Naive B cell (primary cell): ENCODE data around the gene IFNA16. TPM values are rescaled to one million over a fixed set of nuclear protein-coding genes. Genes with fewer than 3 reads are reported as not detected.
"Not testable (repeated sequence)": the region's sequence is repeated elsewhere in the genome, so short reads cannot be mapped to it uniquely, and the experiment has no call there.

ENCODE experiments used
- ATAC-seq, 2 donors: fragments of 150-1000 bp; cut with Tn5 transposase; 2 replicates each; pipeline ENCODE4 v1.10.0; 2021; ENCODE audit warnings: low read depth in 2 of 2, mild to moderate bottlenecking in 2 of 2, moderate library complexity in 2 of 2
- DNase-seq: peaks from one replicate; pipeline ENCODE4 v3.0.0; 2022
- H3K27ac Mint-ChIP-seq, 6 donors: one replicate each; pipeline ENCODE4 v1.8.0; 2020 to 2022; ENCODE audit warnings: mild to moderate bottlenecking in 6 of 6, mixed read lengths in 6 of 6, moderate library complexity in 5 of 6, inconsistent platforms in 2 of 6
- H3K27me3 Mint-ChIP-seq, 3 donors: one replicate each; pipeline ENCODE4 v1.8.0; 2021 to 2022; ENCODE audit warnings: mixed read lengths in 3 of 3, mild to moderate bottlenecking in 1 of 3
- H3K36me3 Mint-ChIP-seq, 2 donors: one replicate each; pipeline ENCODE4 v1.8.0; 2020 to 2022; ENCODE audit warnings: mixed read lengths in 2 of 2, inconsistent platforms in 1 of 2, mild to moderate bottlenecking in 1 of 2
- H3K4me1 Mint-ChIP-seq, 3 donors: one replicate each; pipeline ENCODE4 v1.8.0; 2020 to 2022; ENCODE audit warnings: mixed read lengths in 3 of 3, inconsistent platforms in 1 of 3, mild to moderate bottlenecking in 1 of 3, moderate library complexity in 1 of 3
- H3K4me3 Mint-ChIP-seq, 8 donors: one replicate each; pipeline ENCODE4 v1.8.0; 2020 to 2022; ENCODE audit warnings: mild to moderate bottlenecking in 8 of 8, mixed read lengths in 8 of 8, moderate library complexity in 8 of 8, inconsistent platforms in 2 of 8
- H3K9me3 Mint-ChIP-seq, 7 donors: one replicate each; pipeline ENCODE4 v1.8.0; 2020 to 2022; ENCODE audit warnings: mixed read lengths in 7 of 7, mild to moderate bottlenecking in 5 of 7, inconsistent platforms in 2 of 7, moderate library complexity in 1 of 7
- polyA plus RNA-seq, 6 donors: library from polyadenylated mRNA; unstranded; fragments of 300-500 nt; fragmentation: Illumina TruSeq; gene quantifications; one replicate each; pipeline ENCODE4 v1.2.3, GENCODE V29; 2021; ENCODE audit warnings: low read depth in 6 of 6

Gene IFNA16
- polyA plus RNA-seq, 6 donors from 2014 or later, result not detected

DNA sequence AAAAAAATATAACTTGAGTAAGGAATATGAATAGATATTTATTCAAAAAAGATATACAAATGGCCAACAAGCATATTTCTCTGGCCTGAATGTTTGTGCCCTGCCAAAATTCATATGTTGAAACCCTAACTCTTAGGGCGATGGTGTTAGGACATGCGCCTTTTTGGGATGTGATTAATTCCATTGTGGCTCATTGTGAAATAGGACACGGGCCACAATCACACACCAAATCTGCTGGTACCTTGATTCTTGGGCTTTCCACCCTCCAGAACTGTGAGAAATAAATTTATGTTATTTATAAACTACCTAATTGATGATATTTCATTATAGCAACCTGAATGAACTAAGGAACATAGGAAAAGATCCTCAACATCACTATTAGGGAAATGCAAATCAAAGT, 45.0 kb downstream of the IFNA16 start:
- Mint-ChIP-seq H3K36me3 (no peaks in the 10 kb centered on the region), H3K4me1 (peaks cover 0 to 6% (median 2%) of the 10 kb centered on the region in 3 donors), H3K9me3 (peaks cover 0 to 2% (median 0%) of the 10 kb centered on the region in 7 donors), H3K27me3 (no peaks in the 10 kb centered on the region), H3K4me3 (no peak overlapping the region), H3K27ac (no peak overlapping the region)
- DNase-seq, result no peak
- ATAC-seq, result no peak

DNA sequence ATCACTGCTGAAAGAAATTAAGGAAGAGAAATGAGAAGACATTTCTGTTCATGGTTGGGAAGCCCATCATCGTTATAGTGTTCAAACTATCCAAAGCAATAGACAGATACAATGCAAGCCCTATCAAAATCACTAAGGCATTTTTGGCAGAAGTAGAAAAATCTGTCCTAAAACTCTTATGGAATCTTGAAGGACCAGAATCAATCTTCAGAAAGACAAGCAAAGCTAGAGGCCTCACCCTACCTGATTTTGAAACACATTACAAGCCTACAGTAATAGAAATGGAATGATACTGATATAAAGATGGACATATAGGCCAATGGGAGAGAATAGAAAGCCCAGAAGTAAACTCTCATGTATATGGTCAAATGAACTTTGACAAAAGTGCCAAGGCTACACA, 45.8 kb downstream of the IFNA16 start:
- H3K9me3 Mint-ChIP-seq, result peaks cover 0 to 2% (median 0%) of the 10 kb centered on the region in 7 donors

DNA sequence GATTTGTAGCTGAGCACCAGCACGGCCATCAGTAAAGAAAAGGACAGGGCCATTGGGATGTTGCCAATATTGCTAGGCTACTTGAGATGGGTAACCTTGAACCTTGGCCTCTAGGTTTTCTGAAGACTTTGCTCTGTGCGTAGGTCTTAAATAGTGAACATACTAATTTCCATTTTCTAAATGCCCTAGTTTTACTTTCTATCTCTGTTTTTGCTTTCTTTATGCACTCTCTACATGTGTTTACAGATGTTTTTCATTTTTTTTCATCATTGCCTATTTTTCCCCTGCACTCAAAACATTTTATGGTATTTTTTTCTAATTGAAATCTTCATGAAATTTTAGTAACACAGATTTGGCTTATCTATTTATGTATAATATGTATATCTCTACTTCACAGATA, 50.6 kb downstream of the IFNA16 start, which contains the start of gene IFNA21:
Gene IFNA21 (minus strand): TSS at position 101 of the 400 bp plus-strand sequence. CDS start 48 bp downstream, at position 53.
- DNase-seq, H3K9me3 Mint-ChIP-seq, ATAC-seq, H3K27ac Mint-ChIP-seq, H3K27me3 Mint-ChIP-seq, H3K4me1 Mint-ChIP-seq, H3K4me3 Mint-ChIP-seq, H3K36me3 Mint-ChIP-seq: not testable (repeated sequence)

More for the DNA sequence above, 45.8 kb downstream of the IFNA16 start:
- Mint-ChIP-seq H3K27ac (no peak overlapping the region), H3K36me3 (no peaks in the 10 kb centered on the region), H3K4me3 (no peak overlapping the region), H3K27me3 (no peaks in the 10 kb centered on the region), H3K4me1 (peaks cover 0 to 6% (median 2%) of the 10 kb centered on the region in 3 donors)
- DNase-seq (no peak), ATAC-seq (no peak)

Other genes starting within 250 kb of the IFNA16 start
- 1 to 10 TPM; 1.2 to 8.1 (median 7.3) TPM for gene HACD4, start 185.7 kb downstream of the IFNA16 start, polyA plus RNA-seq
- gene IFNB1, start 139.4 kb downstream of the IFNA16 start, polyA plus RNA-seq, result not detected
- gene IFNW1, start 75.5 kb downstream of the IFNA16 start, polyA plus RNA-seq, result not detected
- not detected for gene IFNA21, start 50.7 kb downstream of the IFNA16 start, polyA plus RNA-seq
- not detected for gene IFNA4, start 29.7 kb downstream of the IFNA16 start, polyA plus RNA-seq
- gene IFNA7, start 15.1 kb downstream of the IFNA16 start, polyA plus RNA-seq, result not detected
- gene IFNA10, start 10.2 kb downstream of the IFNA16 start, polyA plus RNA-seq, result not detected
- not detected for gene IFNA17, start 10.9 kb upstream of the IFNA16 start, polyA plus RNA-seq
- gene IFNA14, start 22.7 kb upstream of the IFNA16 start, polyA plus RNA-seq, result not detected
- gene IFNA5, start 88.0 kb upstream of the IFNA16 start, polyA plus RNA-seq, result not detected
- gene KLHL9, start 118.1 kb upstream of the IFNA16 start, polyA plus RNA-seq, result 10 to 100 TPM in 1 of 6 donors, 1 to 10 TPM in 5; 5.0 to 10.4 (median 6.2) TPM
- not detected for gene IFNA6, start 133.6 kb upstream of the IFNA16 start, polyA plus RNA-seq
- gene IFNA13, start 150.7 kb upstream of the IFNA16 start, polyA plus RNA-seq, result not detected
- gene IFNA2, start 168.1 kb upstream of the IFNA16 start, polyA plus RNA-seq, result not detected
- gene IFNA8, start 191.8 kb upstream of the IFNA16 start, polyA plus RNA-seq, result not detected
- gene IFNA1, start 223.1 kb upstream of the IFNA16 start, polyA plus RNA-seq, result not detected